Activated CD8-positive, alpha-beta memory T cell treated with anti-CD3 and anti-CD28 coated beads, Interleukin-2, amount 50 U/mL, for 1 hour (primary cell): Measurements from ENCODE around the gene ENDOG.
"Not testable (repeated sequence)": the region's sequence is repeated elsewhere in the genome, so short reads cannot be mapped to it uniquely, and the experiment has no call there.

Experiments used
- DNase-seq: peaks from one replicate; pipeline ENCODE4 v3.0.0-alpha.2; 2020; ENCODE audit errors: extremely low read depth

ENDOG gene

GRCh38 chr9:128862401-128862851, 44.1 kb downstream of the ENDOG start:
- DNase-seq = no peak

- DNase-seq = peak; percentile 44
Observed at GRCh38 chr9:128863647-128864046, 45.3 kb downstream of the ENDOG start.

GRCh38 chr9:128870128-128870940, 52.0 kb downstream of the ENDOG start:
- DNase-seq = no peak

- DNase-seq = not testable (repeated sequence)
Observed at GRCh38 chr9:128870941-128871265, 52.6 kb downstream of the ENDOG start.
